ENCODE measurements around the gene PRKAR1B.

Gene PRKAR1B

GRCh38 chr7:596071-596818 is 130.8 kb downstream of the PRKAR1B start:
- H3K4me3 ChIP-seq (ENCODE audit: low read length) = no peak overlapping the region
- no peak for DNase-seq (ENCODE audit: low read depth)
- TF ChIP-seq CTCF (IDR thresholded peaks at IDR 0.05; ENCODE audit: insufficient read depth, low read depth, low read length, missing control alignments) = no peak

- DNase-seq (ENCODE audit: low read depth) = no peak
- H3K4me3 ChIP-seq (ENCODE audit: low read length) = no peak overlapping the region
- no peak for TF ChIP-seq CTCF (IDR thresholded peaks at IDR 0.05; ENCODE audit: insufficient read depth, low read depth, low read length, missing control alignments)
Observed at GRCh38 chr7:595621-596010, 131.5 kb downstream of the PRKAR1B start.

GRCh38 chr7:594920-595620 is 132.0 kb downstream of the PRKAR1B start:
- no peak overlapping the region for H3K4me3 ChIP-seq (ENCODE audit: low read length)
- TF ChIP-seq CTCF (IDR thresholded peaks at IDR 0.05; ENCODE audit: insufficient read depth, low read depth, low read length, missing control alignments) = no peak
- no peak for DNase-seq (ENCODE audit: low read depth)

GRCh38 chr7:594212-594913 is 132.7 kb downstream of the PRKAR1B start:
- DNase-seq (ENCODE audit: low read depth) = no peak

GRCh38 chr7:593324-594115 is 133.6 kb downstream of the PRKAR1B start:
- no peak for DNase-seq (ENCODE audit: low read depth)
- no peak for TF ChIP-seq CTCF (IDR thresholded peaks at IDR 0.05; ENCODE audit: insufficient read depth, low read depth, low read length, missing control alignments)

More at GRCh38 chr7:594212-594913, 132.7 kb downstream of the PRKAR1B start:
- TF ChIP-seq CTCF (IDR thresholded peaks at IDR 0.05; ENCODE audit: insufficient read depth, low read depth, low read length, missing control alignments) = no peak
- H3K4me3 ChIP-seq (ENCODE audit: low read length) = no peak overlapping the region

GRCh38 chr7:591856-592628 is 135.0 kb downstream of the PRKAR1B start:
- no peak for DNase-seq (ENCODE audit: low read depth)
- no peak for TF ChIP-seq CTCF (IDR thresholded peaks at IDR 0.05; ENCODE audit: insufficient read depth, low read depth, low read length, missing control alignments)
- no peak overlapping the region for H3K4me3 ChIP-seq (ENCODE audit: low read length)

More at GRCh38 chr7:593324-594115, 133.6 kb downstream of the PRKAR1B start:
- H3K4me3 ChIP-seq (ENCODE audit: low read length) = no peak overlapping the region
